GM19238 (cell line): Measurements from ENCODE around the gene ZCCHC12.

Experiments
- DNase-seq: peaks from one replicate; pipeline ENCODE4 v3.0.0; 2011; ENCODE audit warnings: low spot score; ENCODE audit not compliant: insufficient read length

Gene ZCCHC12

GRCh38 chrX:118867251-118867650 lies 43.6 kb downstream of the ZCCHC12 start:
- no peak for DNase-seq

DNA sequence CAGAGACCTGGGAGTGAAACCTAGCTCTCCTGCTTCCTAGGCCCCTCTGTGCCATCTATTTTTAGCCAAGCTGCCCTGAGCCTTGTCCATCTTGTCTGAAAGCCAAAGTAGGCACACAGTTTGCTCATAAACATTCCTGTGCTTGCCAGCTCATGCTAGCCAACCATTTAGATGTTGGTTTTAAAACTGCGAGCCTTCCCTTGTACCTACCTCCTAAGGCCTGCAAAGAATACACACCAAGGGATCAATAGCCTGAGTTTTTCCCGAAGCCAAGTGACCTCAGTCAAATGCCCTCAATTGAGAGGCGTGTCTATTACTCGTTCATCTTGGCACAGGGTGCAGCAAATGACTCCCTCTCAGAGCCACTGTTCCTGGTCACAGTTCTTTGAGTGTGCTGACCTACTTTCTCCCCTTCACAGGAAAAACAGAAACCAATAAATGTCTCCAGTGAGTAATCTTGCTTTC lies 48.5 kb downstream of the ZCCHC12 start:
- no peak for DNase-seq
